DMS53 treated with DMSO at 0.1 percent for 48 hours (cell line): Measurements from ENCODE around the gene PPP1R9A.

Source experiments
- DNase-seq: peaks from one replicate; lab custom pipeline; 2025; ENCODE audit not compliant: unreplicated experiment; lab: John Stamatoyannopoulos, UW

Gene PPP1R9A

GRCh38 chr7:95342029-95342428 is 434.6 kb downstream of the PPP1R9A start:
- no peak for DNase-seq

- no peak for DNase-seq
Measured at GRCh38 chr7:95342642-95343307, 435.4 kb downstream of the PPP1R9A start.
